K562 treated with DMSO at 1 percent for 4 hours (cell line): ENCODE measurements around the gene TRPM1. TPM values are rescaled to one million over a fixed set of nuclear protein-coding genes. Genes with fewer than 3 reads are reported as not detected.

ENCODE experiments used
- total RNA-seq: library from RNA; unstranded; fragments of 300-600 nt; gene quantifications from 2 replicates; pipeline ENCODE4 v1.2.3, GENCODE V29; 2022; ENCODE audit not compliant: insufficient read depth

Gene TRPM1
- not detected in 2 replicates for total RNA-seq

GRCh38 chr15:31101262-31102038 is at the start of gene TRPM1:
Gene TRPM1 (minus strand): TSS chr15:31101725. CDS start chr15:31081355, 20,370 bp downstream.

GRCh38 chr15:30991255-30992235 is 110.0 kb downstream of the TRPM1 start, which contains the start of gene MTMR10:
Gene MTMR10 (minus strand): TSS chr15:30991628. CDS start chr15:30991506, 122 bp downstream.

Other genes with a start within 250 kb of the TRPM1 start
- gene FAN1, start 197.8 kb downstream of the TRPM1 start, total RNA-seq, result 8.9 and 9.4 TPM in 2 replicates
- 2.7 and 3.5 TPM in 2 replicates for gene MTMR10, start 110.1 kb downstream of the TRPM1 start, total RNA-seq
- gene KLF13, start 225.1 kb upstream of the TRPM1 start, total RNA-seq, result 2.9 and 4.0 TPM in 2 replicates